Astrocyte of the cerebellum (primary cell): ENCODE measurements around the gene RAPGEFL1.
"Not testable (repeated sequence)": the region's sequence is repeated elsewhere in the genome, so short reads cannot be mapped to it uniquely, and the experiment has no call there.

Experiments
- DNase-seq: peaks from one replicate; pipeline ENCODE4 v3.0.0-alpha.2; 2011; ENCODE audit warnings: low read depth
- H3K4me3 ChIP-seq: 2 replicates; pipeline ENCODE4 v1.5.1; 2011; ENCODE audit warnings: mild to moderate bottlenecking, low read depth, low read length, moderate library complexity
- CTCF ChIP-seq: IDR thresholded peaks from 2 replicates; pipeline ENCODE4 v1.5.1; 2012; ENCODE audit warnings: low read length, low read depth, moderate library complexity, mild to moderate bottlenecking; ENCODE audit errors: missing control alignments
- in situ Hi-C: cut with HindIII; loops from 2 replicates; pipeline ENCODE4 v1.10.0; 2017; ENCODE audit warnings: low sequenced_read_pairs

The RAPGEFL1 gene

GRCh38 chr17:40198576-40198975 is 21.3 kb downstream of the RAPGEFL1 start:
- in situ Hi-C loops: no loop called here
- TF ChIP-seq CTCF: no peak
- H3K4me3 ChIP-seq: no peak overlapping the region
- DNase-seq: no peak

- no peak for TF ChIP-seq CTCF
- in situ Hi-C loops: no loop called here
- no peak for DNase-seq
- H3K4me3 ChIP-seq: no peak overlapping the region
Measured at GRCh38 chr17:40203131-40203530, 25.9 kb downstream of the RAPGEFL1 start.

GRCh38 chr17:40206193-40206592 is 28.9 kb downstream of the RAPGEFL1 start:
- H3K4me3 ChIP-seq, DNase-seq, in situ Hi-C loops: not testable (repeated sequence)

GRCh38 chr17:40209404-40210093 is 32.3 kb downstream of the RAPGEFL1 start:
- in situ Hi-C loops: no loop called here
- H3K4me3 ChIP-seq: no peak overlapping the region
- no peak for TF ChIP-seq CTCF
- no peak for DNase-seq

- DNase-seq, in situ Hi-C loops, H3K4me3 ChIP-seq: not testable (repeated sequence)
Measured at GRCh38 chr17:40213914-40214313, 36.6 kb downstream of the RAPGEFL1 start.

- DNase-seq: no peak
- H3K4me3 ChIP-seq: no peak overlapping the region
- in situ Hi-C loops: no loop called here
- no peak for TF ChIP-seq CTCF
Measured at GRCh38 chr17:40218006-40218739, 40.9 kb downstream of the RAPGEFL1 start.

- in situ Hi-C loops: no loop called here
- DNase-seq: peak; percentile 93
- TF ChIP-seq CTCF: peak; percentile 75
- H3K4me3 ChIP-seq: peak within 1 kb of the TSS; percentile 83
Measured at GRCh38 chr17:40218740-40219593, 41.7 kb downstream of the RAPGEFL1 start, which contains the start of gene WIPF2. Gene WIPF2, plus strand, starts transcription at chr17:40219304. Its CDS starts 37,156 bp downstream, at chr17:40256460.
